Activated CD8-positive, alpha-beta memory T cell treated with anti-CD3 and anti-CD28 coated beads, Interleukin-2, amount 10 ng/mL, durations not matched to agents 7 days and 5 days (primary cell): Measurements from ENCODE around the gene SNX12. TPM values are rescaled to one million over a fixed set of nuclear protein-coding genes. Genes with fewer than 3 reads are reported as not detected.

Experiments used
- total RNA-seq, 2 experiments: library from RNA; stranded (reverse); gene quantifications; one replicate each; pipeline ENCODE4 v1.2.3, GENCODE V29; 2021

SNX12 gene
- total RNA-seq, 2 experiments from 2014 or later = 37.1 to 46.2 TPM

Other genes starting within 250 kb of the SNX12 start
- under 1 TPM in 1 of 2 experiments, not detected in 1; 0.16 TPM for gene TEX11, start 159.6 kb downstream of the SNX12 start, total RNA-seq
- under 1 TPM; 0.19 to 0.47 TPM for gene SLC7A3, start 137.2 kb downstream of the SNX12 start, total RNA-seq
- 10 to 100 TPM; 14.6 to 15.1 TPM for gene FOXO4, start 27.5 kb upstream of the SNX12 start, total RNA-seq
- gene CXorf65, start 38.4 kb upstream of the SNX12 start, total RNA-seq = 10 to 100 TPM; 12.1 to 18.3 TPM
- 100 to 1,000 TPM; 370 to 512 TPM for gene IL2RG, start 43.2 kb upstream of the SNX12 start, total RNA-seq
- gene MED12, start 50.3 kb upstream of the SNX12 start, total RNA-seq = 10 to 100 TPM; 45.9 to 62.2 TPM
- 1 to 10 TPM in 1 of 2 experiments, under 1 TPM in 1; 0.87 to 1.3 TPM for gene NLGN3, start 76.5 kb upstream of the SNX12 start, total RNA-seq
- gene GJB1, start 154.9 kb upstream of the SNX12 start, total RNA-seq = not detected
- gene ZMYM3, start 185.8 kb upstream of the SNX12 start, total RNA-seq = 10 to 100 TPM; 25.8 to 29.1 TPM
- 100 to 1,000 TPM; 430 to 514 TPM for gene NONO, start 215.3 kb upstream of the SNX12 start, total RNA-seq
- 1 to 10 TPM; 5.6 to 6.3 TPM for gene ITGB1BP2, start 233.4 kb upstream of the SNX12 start, total RNA-seq